GM23338 (cell line): ENCODE data around the gene RNF26. TPM values are rescaled to one million over a fixed set of nuclear protein-coding genes. Genes with fewer than 3 reads are reported as not detected.

ENCODE experiments used
- ATAC-seq: fragments of 200-7000 bp; cut with Tn5 transposase; 3 replicates; pipeline ENCODE4 v1.9.1; 2020
- DNase-seq: peaks from one replicate; pipeline ENCODE4 v3.0.0-alpha.2; 2015; ENCODE audit warnings: low spot score
- H2AFZ ChIP-seq: fragments of 200-600 bp; sonication (generic); 2 replicates; pipeline ENCODE4 v1.8.0; 2016; ENCODE audit warnings: antibody characterized with exemption, mild to moderate bottlenecking, moderate library complexity
- H3F3A ChIP-seq: fragments of 200-600 bp; sonication (generic); replicated peaks from 2 replicates; pipeline ENCODE4 v1.8.0; 2017; ENCODE audit warnings: antibody characterized with exemption, mixed run types, low read depth
- H3K27ac ChIP-seq: fragments of 200-600 bp; sonication (generic); 2 replicates; pipeline ENCODE4 v1.6.1; 2016; ENCODE audit warnings: low read depth
- H3K27me3 ChIP-seq: fragments of 200-600 bp; sonication (generic); 2 replicates; pipeline ENCODE4 v1.8.0; 2016; ENCODE audit warnings: mild to moderate bottlenecking, mixed run types, moderate library complexity; ENCODE audit not compliant: insufficient read depth
- H3K36me3 ChIP-seq: fragments of 200-600 bp; sonication (generic); 2 replicates; pipeline ENCODE4 v1.8.0; 2016; ENCODE audit warnings: mild to moderate bottlenecking; ENCODE audit not compliant: insufficient read depth
- H3K4me1 ChIP-seq: fragments of 200-600 bp; sonication (generic); 2 replicates; pipeline ENCODE4 v1.8.0; 2016; ENCODE audit warnings: mild to moderate bottlenecking, moderate library complexity; ENCODE audit not compliant: insufficient read depth
- H3K4me2 ChIP-seq: fragments of 200-600 bp; sonication (generic); 2 replicates; pipeline ENCODE4 v1.7.1; 2017; ENCODE audit warnings: mixed run types
- H3K4me3 ChIP-seq: fragments of 200-600 bp; sonication (generic); 2 replicates; pipeline ENCODE4 v1.6.1; 2016; ENCODE audit warnings: mixed run types
- H3K79me2 ChIP-seq: fragments of 200-600 bp; sonication (generic); replicated peaks from 2 replicates; pipeline ENCODE4 v1.8.0; 2017; ENCODE audit warnings: mild to moderate bottlenecking; ENCODE audit not compliant: insufficient read depth
- H3K9me2 ChIP-seq: fragments of 200-600 bp; sonication (generic); 2 replicates; pipeline ENCODE4 v1.8.0; 2017; ENCODE audit not compliant: insufficient read depth
- H4K20me1 ChIP-seq: fragments of 200-600 bp; sonication (generic); replicated peaks from 2 replicates; pipeline ENCODE4 v1.8.0; 2017; ENCODE audit warnings: mild to moderate bottlenecking; ENCODE audit not compliant: insufficient read depth
- H3K27ac Mint-ChIP-seq: 2 replicates; pipeline ENCODE4 v1.8.0; 2020; ENCODE audit warnings: inconsistent platforms, mild to moderate bottlenecking, moderate library complexity, mixed read lengths
- H3K27me3 Mint-ChIP-seq: 3 replicates; pipeline ENCODE4 v1.8.0; 2022; ENCODE audit warnings: low read depth, mild to moderate bottlenecking, moderate library complexity, mixed read lengths, inconsistent platforms; ENCODE audit not compliant: insufficient read depth, poor library complexity
- H3K36me3 Mint-ChIP-seq: 3 replicates; pipeline ENCODE4 v1.8.0; 2021; ENCODE audit warnings: low read depth, mild to moderate bottlenecking, inconsistent platforms, moderate library complexity, mixed read lengths
- H3K4me1 Mint-ChIP-seq: 3 replicates; pipeline ENCODE4 v1.8.0; 2020; ENCODE audit warnings: mild to moderate bottlenecking, inconsistent platforms, mixed read lengths
- H3K4me3 Mint-ChIP-seq: 3 replicates; pipeline ENCODE4 v1.8.0; 2021; ENCODE audit warnings: moderate library complexity, mild to moderate bottlenecking, inconsistent platforms, mixed read lengths
- H3K9me3 Mint-ChIP-seq: 3 replicates; pipeline ENCODE4 v1.8.0; 2020; ENCODE audit warnings: moderate library complexity, mild to moderate bottlenecking, inconsistent platforms, mixed read lengths
- CREB1 ChIP-seq: fragments of 250-450 bp; sonication (Bioruptor Pico); IDR thresholded peaks from 2 replicates; pipeline ENCODE4 v1.5.0; 2020; ENCODE audit warnings: low read depth, mild to moderate bottlenecking, moderate library complexity
- ETS1 ChIP-seq: IDR thresholded peaks from 2 replicates; pipeline ENCODE4 v1.6.1; 2016; ENCODE audit warnings: antibody characterized with exemption
- EZH2 ChIP-seq: fragments of 200-600 bp; sonication (generic); IDR thresholded peaks from one replicate; pipeline ENCODE4 v1.8.0; 2017; ENCODE audit warnings: antibody characterized with exemption, mild to moderate bottlenecking, low read depth; ENCODE audit not compliant: unreplicated experiment
- NANOG ChIP-seq: IDR thresholded peaks from 2 replicates; pipeline ENCODE4 v1.6.1; 2016; ENCODE audit warnings: antibody characterized with exemption, borderline replicate concordance
- POLR2AphosphoS5 ChIP-seq: IDR thresholded peaks from 2 replicates; pipeline ENCODE4 v1.6.1; 2016; ENCODE audit warnings: antibody characterized with exemption, low read depth
- STAT1 ChIP-seq: IDR thresholded peaks from one replicate; pipeline ENCODE4 v1.6.1; 2016; ENCODE audit warnings: antibody characterized with exemption; ENCODE audit not compliant: unreplicated experiment
- ZNF331 ChIP-seq: fragments of 250-450 bp; sonication (Bioruptor Pico); IDR thresholded peaks from 2 replicates; pipeline ENCODE4 v1.5.0; 2020; ENCODE audit warnings: low read depth, mild to moderate bottlenecking, moderate library complexity
- polyA plus RNA-seq: library from polyadenylated mRNA; unstranded; fragments of >200 nt; fragmentation: Nextera tagmentation; extraction: Ambion mirVana; gene quantifications from 2 replicates; pipeline ENCODE4 v1.2.1, GENCODE V29; 2016
- total RNA-seq: library from RNA; depleted of rRNA; stranded (reverse); fragments of >200 nt; shearing (Covaris generic); gene quantifications from 2 replicates; pipeline ENCODE4 v1.2.3, GENCODE V29; 2014
- TF ChIP-seq, protein P1 (sequence below): IDR thresholded peaks from one replicate; pipeline ENCODE4 v1.6.1; 2018; ENCODE audit warnings: antibody characterized with exemption; ENCODE audit not compliant: unreplicated experiment
- TF ChIP-seq, protein P2 (sequence below), 2 experiments: fragments of 200-600 bp in 1 of 2; sonication (generic) in 1 of 2; conservative IDR thresholded peaks; 2 replicates each; pipeline versions ENCODE4 v1.5.1 to v1.6.1; 2016 to 2017; ENCODE audit warnings: antibody characterized with exemption in 2 of 2, low read depth in 2 of 2, mild to moderate bottlenecking in 2 of 2, moderate library complexity in 1 of 2

Gene RNF26
- total and polyA plus RNA-seq, 2 experiments from 2014 or later: 31.8 to 58.3 TPM

DNA sequence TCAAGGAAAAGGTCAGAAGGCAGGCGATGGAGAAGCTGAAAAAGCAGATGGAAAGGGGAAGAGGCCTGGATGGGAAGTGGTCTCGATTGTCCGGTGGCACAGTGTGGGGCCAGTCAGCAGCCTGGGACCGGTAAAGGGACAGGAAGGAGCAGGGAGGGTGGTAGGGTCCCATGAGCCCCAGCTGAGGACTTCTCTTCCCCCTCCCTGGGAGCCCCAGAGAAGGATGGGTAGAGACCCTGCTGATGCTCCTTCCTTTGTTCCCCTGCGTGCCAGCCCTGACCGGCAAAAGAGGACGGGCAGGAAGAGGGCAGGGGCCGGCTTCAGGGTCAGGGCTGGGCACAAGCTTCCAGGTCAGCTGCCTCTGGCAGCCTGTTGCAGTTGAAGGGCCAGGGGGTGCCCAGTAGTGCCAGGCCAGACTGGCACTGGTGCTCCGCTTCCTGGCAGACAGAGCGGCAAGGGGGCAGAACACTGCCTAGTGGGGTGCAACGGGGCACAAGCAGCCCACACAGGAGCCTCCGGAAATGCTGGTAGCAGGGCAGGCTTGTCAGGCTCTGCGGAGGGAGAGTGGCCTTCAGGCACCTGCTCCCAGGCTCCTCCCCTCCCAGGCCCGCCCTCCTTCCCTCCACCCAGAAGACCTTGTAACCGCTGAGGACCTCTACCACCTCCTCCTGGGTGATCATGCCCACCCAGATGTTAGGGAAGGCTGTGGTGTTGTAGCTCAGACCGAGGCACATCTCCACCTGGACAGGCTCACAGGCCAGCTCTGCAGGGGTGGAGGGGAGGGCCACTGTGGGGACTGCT, 7.1 kb downstream of the RNF26 start:
- peaks cover 8% of the 10 kb centered on the region; the same call in 2 of the 3 replicates for H3K36me3 Mint-ChIP-seq
- ATAC-seq: peak; percentile 2; the same call in 1 of the 3 replicates

GRCh38 chr11:119342023-119342300, 7.6 kb downstream of the RNF26 start:
- Histone ChIP-seq H3K9me2 (no peaks in the 10 kb centered on the region), H3K4me1 (peaks cover 32% of the 10 kb centered on the region), H3K27ac (no peak overlapping the region), H3K79me2 (no peaks in the 10 kb centered on the region; the same call in 1 of the 2 replicates), H3K36me3 (no peaks in the 10 kb centered on the region), H4K20me1 (no peaks in the 10 kb centered on the region), H3K4me3 (0 out of 2 replicates have a peak overlapping the region, but pooled peaks have one; percentile 76), H2AFZ (no peak overlapping the region), H3K4me2 (no peak overlapping the region), H3F3A (peaks cover 13% of the 10 kb centered on the region), H3K27me3 (peaks cover 48% of the 10 kb centered on the region)
- ATAC-seq: no peak
- DNase-seq: no peak
- peaks cover 4% of the 10 kb centered on the region; the same call in 2 of the 3 replicates for H3K36me3 Mint-ChIP-seq
- H3K9me3 Mint-ChIP-seq: no peaks in the 10 kb centered on the region
- no peak overlapping the region for H3K27ac Mint-ChIP-seq
- H3K4me3 Mint-ChIP-seq: no peak overlapping the region
- peaks cover 45% of the 10 kb centered on the region for H3K27me3 Mint-ChIP-seq
- peaks cover 36% of the 10 kb centered on the region for H3K4me1 Mint-ChIP-seq
- TF ChIP-seq ETS1 (no peak), STAT1 (no peak), NANOG (no peak), ZNF331 (CRISPR knock-in tag) (no peak), CREB1 (CRISPR knock-in tag) (no peak), POLR2AphosphoS5 (no peak), EZH2 (no peak)
- TF ChIP-seq, protein P1, sequence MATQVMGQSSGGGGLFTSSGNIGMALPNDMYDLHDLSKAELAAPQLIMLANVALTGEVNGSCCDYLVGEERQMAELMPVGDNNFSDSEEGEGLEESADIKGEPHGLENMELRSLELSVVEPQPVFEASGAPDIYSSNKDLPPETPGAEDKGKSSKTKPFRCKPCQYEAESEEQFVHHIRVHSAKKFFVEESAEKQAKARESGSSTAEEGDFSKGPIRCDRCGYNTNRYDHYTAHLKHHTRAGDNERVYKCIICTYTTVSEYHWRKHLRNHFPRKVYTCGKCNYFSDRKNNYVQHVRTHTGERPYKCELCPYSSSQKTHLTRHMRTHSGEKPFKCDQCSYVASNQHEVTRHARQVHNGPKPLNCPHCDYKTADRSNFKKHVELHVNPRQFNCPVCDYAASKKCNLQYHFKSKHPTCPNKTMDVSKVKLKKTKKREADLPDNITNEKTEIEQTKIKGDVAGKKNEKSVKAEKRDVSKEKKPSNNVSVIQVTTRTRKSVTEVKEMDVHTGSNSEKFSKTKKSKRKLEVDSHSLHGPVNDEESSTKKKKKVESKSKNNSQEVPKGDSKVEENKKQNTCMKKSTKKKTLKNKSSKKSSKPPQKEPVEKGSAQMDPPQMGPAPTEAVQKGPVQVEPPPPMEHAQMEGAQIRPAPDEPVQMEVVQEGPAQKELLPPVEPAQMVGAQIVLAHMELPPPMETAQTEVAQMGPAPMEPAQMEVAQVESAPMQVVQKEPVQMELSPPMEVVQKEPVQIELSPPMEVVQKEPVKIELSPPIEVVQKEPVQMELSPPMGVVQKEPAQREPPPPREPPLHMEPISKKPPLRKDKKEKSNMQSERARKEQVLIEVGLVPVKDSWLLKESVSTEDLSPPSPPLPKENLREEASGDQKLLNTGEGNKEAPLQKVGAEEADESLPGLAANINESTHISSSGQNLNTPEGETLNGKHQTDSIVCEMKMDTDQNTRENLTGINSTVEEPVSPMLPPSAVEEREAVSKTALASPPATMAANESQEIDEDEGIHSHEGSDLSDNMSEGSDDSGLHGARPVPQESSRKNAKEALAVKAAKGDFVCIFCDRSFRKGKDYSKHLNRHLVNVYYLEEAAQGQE: no peak

More for the DNA sequence above, 7.1 kb downstream of the RNF26 start:
- H2AFZ ChIP-seq: peak overlapping the region; percentile 80; the same call in 1 of the 2 replicates
- peaks cover 42% of the 10 kb centered on the region for H3K4me1 Mint-ChIP-seq
- no peaks in the 10 kb centered on the region; the same call in 1 of the 2 replicates for H3K36me3 ChIP-seq
- peak overlapping the region; percentile 79 for H3K4me2 ChIP-seq
- no peak for TF ChIP-seq NANOG
- TF ChIP-seq, protein P2, sequence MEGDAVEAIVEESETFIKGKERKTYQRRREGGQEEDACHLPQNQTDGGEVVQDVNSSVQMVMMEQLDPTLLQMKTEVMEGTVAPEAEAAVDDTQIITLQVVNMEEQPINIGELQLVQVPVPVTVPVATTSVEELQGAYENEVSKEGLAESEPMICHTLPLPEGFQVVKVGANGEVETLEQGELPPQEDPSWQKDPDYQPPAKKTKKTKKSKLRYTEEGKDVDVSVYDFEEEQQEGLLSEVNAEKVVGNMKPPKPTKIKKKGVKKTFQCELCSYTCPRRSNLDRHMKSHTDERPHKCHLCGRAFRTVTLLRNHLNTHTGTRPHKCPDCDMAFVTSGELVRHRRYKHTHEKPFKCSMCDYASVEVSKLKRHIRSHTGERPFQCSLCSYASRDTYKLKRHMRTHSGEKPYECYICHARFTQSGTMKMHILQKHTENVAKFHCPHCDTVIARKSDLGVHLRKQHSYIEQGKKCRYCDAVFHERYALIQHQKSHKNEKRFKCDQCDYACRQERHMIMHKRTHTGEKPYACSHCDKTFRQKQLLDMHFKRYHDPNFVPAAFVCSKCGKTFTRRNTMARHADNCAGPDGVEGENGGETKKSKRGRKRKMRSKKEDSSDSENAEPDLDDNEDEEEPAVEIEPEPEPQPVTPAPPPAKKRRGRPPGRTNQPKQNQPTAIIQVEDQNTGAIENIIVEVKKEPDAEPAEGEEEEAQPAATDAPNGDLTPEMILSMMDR (conservative IDR thresholded peaks at IDR 0.05; ENCODE audit: low read depth in 2 of 2): 0 out of 4 replicates have a peak, but pooled peaks of 1 of the 2 experiments have one; percentile 8
- H3K4me3 Mint-ChIP-seq: peak overlapping the region; percentile 61
- peaks cover 16% of the 10 kb centered on the region for H3F3A ChIP-seq
- peak; percentile 43 for DNase-seq
- peaks cover 36% of the 10 kb centered on the region for H3K4me1 ChIP-seq
- H3K27ac Mint-ChIP-seq: no peak overlapping the region
- no peaks in the 10 kb centered on the region for H3K9me3 Mint-ChIP-seq
- H4K20me1 ChIP-seq: no peaks in the 10 kb centered on the region
- H3K79me2 ChIP-seq: peaks cover 4% of the 10 kb centered on the region
- peaks cover 43% of the 10 kb centered on the region for H3K27me3 Mint-ChIP-seq
- H3K4me3 ChIP-seq: peak overlapping the region; percentile 76
- peaks cover 48% of the 10 kb centered on the region for H3K27me3 ChIP-seq
- no peak overlapping the region for H3K27ac ChIP-seq
- H3K9me2 ChIP-seq: no peaks in the 10 kb centered on the region
